Stimulated activated naive CD8-positive, alpha-beta T cell treated with anti-CD3 and anti-CD28 coated beads, Interleukin-15, amount 100 ng/mL, for 72 hours (primary cell): ENCODE results near the gene ASPN.
A peak's percentile ranks its signal among the peaks of the same experiment; 100 is the strongest.

Experiments
- ATAC-seq: fragments of 150-1000 bp; cut with Tn5 transposase; 2 replicates; pipeline ENCODE4 v1.10.0; 2021; ENCODE audit warnings: mild to moderate bottlenecking, moderate library complexity
- DNase-seq, 2 donors: peaks; one replicate each; pipeline ENCODE4 v3.0.0; 2021 to 2022
- H3K27ac Mint-ChIP-seq, 2 donors: one replicate each; pipeline ENCODE4 v1.8.0; 2022; ENCODE audit warnings: mild to moderate bottlenecking in 2 of 2, mixed read lengths in 2 of 2, moderate library complexity in 2 of 2
- H3K27me3 Mint-ChIP-seq: one replicate; pipeline ENCODE4 v1.8.0; 2022; ENCODE audit warnings: mixed read lengths
- H3K4me1 Mint-ChIP-seq: one replicate; pipeline ENCODE4 v1.8.0; 2022; ENCODE audit warnings: mild to moderate bottlenecking, mixed read lengths
- H3K4me3 Mint-ChIP-seq, 2 donors: one replicate each; pipeline ENCODE4 v1.8.0; 2022; ENCODE audit warnings: mild to moderate bottlenecking in 2 of 2, mixed read lengths in 2 of 2, moderate library complexity in 1 of 2
- H3K9me3 Mint-ChIP-seq, 2 donors: one replicate each; pipeline ENCODE4 v1.8.0; 2022; ENCODE audit warnings: mixed read lengths in 2 of 2

The ASPN gene

DNA sequence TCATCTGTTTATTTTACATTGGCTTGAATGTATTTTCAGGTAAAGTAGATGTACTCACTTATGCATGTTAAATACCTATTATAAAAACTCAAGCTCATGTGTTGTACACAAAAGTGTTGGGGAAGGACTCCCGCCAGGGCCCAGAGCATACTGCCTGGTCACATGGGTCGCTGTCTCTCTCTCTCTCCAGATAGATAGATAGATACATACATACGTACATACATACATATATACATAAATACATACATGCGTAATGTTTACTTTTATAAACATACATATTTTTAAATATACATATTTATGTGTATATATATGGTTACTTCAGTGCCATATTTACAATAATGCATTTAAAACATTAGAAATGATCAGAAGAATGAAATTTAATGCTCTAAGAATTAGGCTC lies 24.7 kb downstream of the ASPN start:
- DNase-seq: no peak
- no peaks in the 10 kb centered on the region for H3K9me3 Mint-ChIP-seq
- H3K4me1 Mint-ChIP-seq: no peaks in the 10 kb centered on the region
- H3K27ac Mint-ChIP-seq: no peak overlapping the region
- H3K27me3 Mint-ChIP-seq: peaks cover 5% of the 10 kb centered on the region
- H3K4me3 Mint-ChIP-seq: no peak overlapping the region
- ATAC-seq: no peak

DNA sequence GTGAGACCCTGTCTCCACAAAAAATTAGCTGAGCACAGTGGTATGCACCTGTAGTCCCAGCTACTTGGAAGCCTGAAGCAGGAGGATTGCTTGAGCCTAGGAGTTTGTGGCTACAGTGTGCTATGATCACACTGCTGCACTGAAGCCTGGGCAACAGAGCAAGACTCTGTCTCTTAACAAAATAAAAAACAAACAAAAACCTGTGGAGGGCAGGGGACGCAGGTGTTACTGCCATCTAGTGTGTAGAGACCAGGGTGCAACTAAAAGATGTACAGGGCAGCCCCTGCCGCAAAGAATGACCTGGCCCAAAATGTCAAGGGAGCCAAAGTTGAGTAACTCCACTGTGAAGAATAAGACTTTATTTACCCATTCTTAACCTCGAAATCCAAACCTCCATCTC lies 27.1 kb downstream of the ASPN start:
- Mint-ChIP-seq H3K27me3 (peaks cover 5% of the 10 kb centered on the region), H3K4me3 (no peak overlapping the region), H3K9me3 (no peaks in the 10 kb centered on the region), H3K4me1 (no peaks in the 10 kb centered on the region), H3K27ac (no peak overlapping the region)
- DNase-seq (no peak), ATAC-seq (no peak)

DNA sequence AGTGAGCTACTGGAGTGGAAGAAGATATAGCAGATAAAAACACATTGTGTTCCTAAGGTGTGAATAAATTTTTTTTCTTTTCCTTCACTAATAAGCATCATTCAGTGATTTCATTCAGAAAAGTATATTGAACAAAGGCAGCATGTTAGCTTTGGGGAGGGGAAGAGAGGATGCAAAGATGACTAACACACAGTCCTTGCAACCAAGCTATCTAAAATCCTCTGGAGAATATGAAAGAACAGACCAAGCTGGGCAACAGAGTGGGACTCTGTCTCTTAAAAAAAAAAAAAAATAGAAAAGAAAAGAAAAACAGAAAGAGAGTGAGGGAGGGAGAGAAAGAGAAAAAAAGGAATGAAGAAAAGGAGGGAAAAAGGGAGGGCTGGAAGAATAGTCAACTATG lies 35.8 kb downstream of the ASPN start:
- Mint-ChIP-seq H3K27ac (no peak overlapping the region), H3K27me3 (no peaks in the 10 kb centered on the region), H3K9me3 (no peaks in the 10 kb centered on the region), H3K4me1 (no peaks in the 10 kb centered on the region), H3K4me3 (no peak overlapping the region)
- no peak for ATAC-seq
- no peak for DNase-seq

DNA sequence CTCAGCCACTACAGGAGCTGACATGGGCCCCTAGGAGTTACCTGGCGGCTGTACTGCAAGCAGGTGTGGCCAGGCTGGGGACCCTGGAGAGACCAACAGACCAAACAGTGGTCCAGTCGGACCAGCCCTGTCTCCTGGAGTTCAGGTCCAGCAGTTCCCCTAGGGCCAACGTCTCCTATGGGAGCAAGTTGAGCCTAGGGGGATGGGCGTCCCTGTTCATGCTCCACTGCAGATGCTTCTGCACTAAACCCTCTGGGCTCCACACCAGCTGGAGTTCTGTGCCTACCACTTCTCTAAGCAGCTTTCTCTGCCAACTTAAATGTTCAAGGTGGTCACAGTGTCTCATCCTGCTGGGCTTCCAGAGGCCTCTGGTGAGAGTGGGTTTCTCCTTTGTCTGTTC lies 37.5 kb downstream of the ASPN start:
- ATAC-seq (no peak), DNase-seq (no peak)
- Mint-ChIP-seq H3K9me3 (no peaks in the 10 kb centered on the region), H3K4me3 (no peak overlapping the region), H3K4me1 (peaks cover 15% of the 10 kb centered on the region), H3K27me3 (no peaks in the 10 kb centered on the region), H3K27ac (no peak overlapping the region)

DNA sequence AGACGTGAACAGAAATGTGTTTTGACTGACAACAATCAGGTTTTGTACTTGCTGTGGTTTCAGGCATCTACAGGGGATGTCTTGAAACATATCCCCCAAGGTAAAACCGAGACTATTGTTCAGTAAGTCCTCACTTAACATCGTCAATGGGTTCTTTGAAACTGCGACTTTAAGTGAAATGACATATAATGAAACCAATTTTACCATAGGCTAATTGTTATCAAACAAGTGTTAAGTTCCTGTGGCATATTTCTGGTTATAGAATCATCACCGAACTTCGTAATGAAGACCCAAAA lies 41.6 kb downstream of the ASPN start:
- H3K9me3 Mint-ChIP-seq: no peaks in the 10 kb centered on the region
- DNase-seq (peak in 1 of 2 donors; percentile 25), ATAC-seq (peak; percentile 99)
- H3K27ac Mint-ChIP-seq: no peak overlapping the region
- peaks cover 18% of the 10 kb centered on the region for H3K4me1 Mint-ChIP-seq
- H3K27me3 Mint-ChIP-seq: no peaks in the 10 kb centered on the region
- peak overlapping the region in 1 of 2 donors; percentile 37 for H3K4me3 Mint-ChIP-seq

DNA sequence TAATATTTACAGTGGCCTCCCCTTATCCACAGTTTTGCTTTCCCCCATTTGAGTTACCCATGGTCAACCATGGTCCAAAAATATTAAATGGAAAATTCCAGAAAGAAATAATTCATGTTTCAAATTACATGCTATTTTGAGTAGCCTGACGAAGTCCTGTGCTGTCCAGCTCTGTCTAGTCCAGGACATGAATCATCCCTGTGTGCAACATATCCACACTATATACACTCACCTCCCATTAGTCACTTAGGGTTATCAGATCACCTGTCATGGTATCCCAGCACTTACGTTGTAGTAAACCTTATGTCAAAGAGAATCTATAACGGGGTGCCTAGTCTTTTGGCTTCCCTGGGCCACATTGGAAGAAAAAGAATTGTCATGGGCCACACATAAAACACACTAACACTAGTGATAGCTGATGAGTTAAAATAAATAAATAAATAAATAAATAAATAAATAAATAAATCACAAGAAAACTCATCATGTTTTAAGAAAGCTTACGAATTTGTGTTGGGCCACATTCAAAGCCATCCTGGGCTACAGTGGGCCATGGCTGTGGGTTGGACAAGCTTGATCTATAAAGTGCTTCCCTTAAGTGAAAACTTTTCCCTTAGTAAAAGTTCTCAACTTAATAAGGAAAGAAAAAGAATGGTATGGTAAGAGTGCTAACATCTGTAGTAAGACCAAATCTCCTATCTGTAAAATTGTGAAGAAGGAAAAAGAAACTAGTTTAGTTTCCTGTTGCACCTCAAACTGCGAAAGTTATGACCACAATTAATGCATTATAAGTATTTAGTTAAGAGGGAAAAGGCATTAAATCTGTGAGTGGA lies 42.2 kb downstream of the ASPN start:
- Mint-ChIP-seq H3K27me3 (no peaks in the 10 kb centered on the region), H3K27ac (no peak overlapping the region), H3K4me3 (peak overlapping the region; percentile 37 to 43), H3K9me3 (no peaks in the 10 kb centered on the region), H3K4me1 (peaks cover 18% of the 10 kb centered on the region)
- DNase-seq (no peak), ATAC-seq (no peak)

DNA sequence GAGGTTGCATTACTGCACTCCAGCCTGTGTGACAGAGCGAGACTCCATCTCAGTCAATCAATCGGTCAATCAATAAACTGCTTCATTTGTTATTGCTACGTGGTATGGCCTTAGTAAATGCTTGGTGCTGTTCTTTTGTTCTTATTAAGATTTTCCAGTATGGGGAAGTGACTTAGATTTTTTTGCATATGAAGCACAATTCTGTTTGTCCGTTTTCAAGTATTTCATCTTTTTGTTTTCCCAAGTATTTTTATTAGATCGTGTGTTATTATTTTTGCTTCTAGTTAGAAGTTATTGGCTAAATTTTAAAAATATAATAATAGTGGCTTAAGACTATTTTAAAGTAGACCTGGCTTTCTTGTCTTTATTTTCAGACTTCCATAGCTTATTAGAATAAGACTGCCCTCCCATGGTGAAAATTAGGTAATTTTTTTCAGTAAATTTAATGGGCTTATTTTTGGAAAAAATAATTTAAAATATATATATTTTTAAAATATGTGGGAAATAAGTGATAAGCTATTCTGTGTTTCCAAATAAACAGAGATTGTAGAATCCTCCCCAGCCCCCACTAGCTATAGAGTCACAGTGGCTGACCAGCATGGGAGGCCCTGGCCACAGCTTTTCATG lies 43.3 kb downstream of the ASPN start:
- Mint-ChIP-seq H3K27ac (no peak overlapping the region), H3K9me3 (no peaks in the 10 kb centered on the region), H3K4me3 (no peak overlapping the region), H3K4me1 (peaks cover 18% of the 10 kb centered on the region), H3K27me3 (no peaks in the 10 kb centered on the region)
- DNase-seq: no peak
- no peak for ATAC-seq

DNA sequence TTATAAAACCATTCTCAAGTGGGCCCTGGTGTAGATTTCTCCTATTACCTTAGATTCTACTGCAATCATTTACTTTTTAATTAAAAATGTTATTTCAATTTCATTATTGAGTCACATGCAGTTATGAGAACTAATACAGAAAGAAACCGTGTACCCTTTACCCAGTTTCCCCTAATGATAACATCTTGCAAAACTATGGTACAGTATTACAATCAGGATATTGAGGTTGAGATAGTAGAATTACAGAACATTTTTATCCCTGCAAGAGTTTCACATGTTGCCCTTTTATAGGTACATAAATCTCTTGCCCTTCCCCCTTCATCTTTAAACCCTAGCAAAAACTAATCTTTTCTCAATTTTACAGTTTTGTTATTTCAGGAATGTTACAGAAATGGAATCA lies 47.0 kb downstream of the ASPN start:
- Mint-ChIP-seq H3K27me3 (no peaks in the 10 kb centered on the region), H3K4me3 (no peak overlapping the region), H3K9me3 (no peaks in the 10 kb centered on the region), H3K4me1 (peaks cover 6% of the 10 kb centered on the region), H3K27ac (no peak overlapping the region)
- ATAC-seq (no peak), DNase-seq (no peak)

DNA sequence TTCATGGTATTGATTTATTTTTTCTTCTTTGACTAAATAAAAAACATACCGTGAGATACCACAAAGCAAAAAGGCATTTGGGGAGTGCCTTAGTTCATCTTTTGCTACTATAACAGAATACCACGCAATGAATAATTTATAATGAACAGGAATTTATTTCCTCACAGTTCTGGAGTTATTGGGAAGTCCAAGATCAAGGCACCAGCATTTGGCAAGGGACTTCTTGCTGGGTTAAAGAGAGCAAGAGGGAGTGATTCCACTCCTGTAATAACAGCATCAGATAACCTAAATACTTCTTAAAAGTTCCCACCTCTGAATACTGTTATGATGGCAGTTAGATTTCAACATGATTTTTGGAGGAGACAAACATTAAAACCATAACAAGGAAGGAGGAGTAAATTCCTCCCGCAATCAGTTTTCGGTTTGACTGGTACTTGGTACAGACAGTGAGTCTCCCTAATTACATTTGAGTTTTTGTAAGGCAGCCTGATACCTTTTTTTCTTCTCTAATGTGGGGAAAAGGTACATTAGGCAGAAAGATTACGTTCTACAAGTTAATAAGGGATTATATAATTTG lies 49.2 kb downstream of the ASPN start:
- Mint-ChIP-seq H3K27ac (no peak overlapping the region), H3K27me3 (no peaks in the 10 kb centered on the region), H3K9me3 (no peaks in the 10 kb centered on the region), H3K4me1 (no peaks in the 10 kb centered on the region), H3K4me3 (no peak overlapping the region)
- DNase-seq: no peak
- ATAC-seq: no peak

DNA sequence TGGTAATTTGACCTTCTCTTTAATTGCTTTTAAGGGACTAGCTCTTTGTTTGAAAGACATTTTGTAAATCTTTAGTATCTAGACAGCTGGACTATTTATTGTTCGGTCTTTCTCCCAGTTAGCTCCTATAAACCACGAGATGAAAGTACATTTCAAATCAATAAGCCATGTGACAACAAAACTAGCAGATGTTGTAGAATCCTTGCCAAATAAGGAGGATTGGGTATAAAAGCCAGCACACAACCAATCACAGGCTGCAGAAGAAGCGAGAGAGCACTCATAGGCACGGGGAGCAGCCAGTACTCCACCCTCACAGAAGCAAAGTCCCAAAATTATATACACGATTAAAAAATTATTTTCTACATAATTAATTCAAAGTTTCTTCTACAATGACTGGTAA lies 50.0 kb downstream of the ASPN start:
- ATAC-seq (no peak), DNase-seq (no peak)
- Mint-ChIP-seq H3K4me1 (no peaks in the 10 kb centered on the region), H3K4me3 (no peak overlapping the region), H3K27ac (no peak overlapping the region), H3K27me3 (no peaks in the 10 kb centered on the region), H3K9me3 (no peaks in the 10 kb centered on the region)

DNA sequence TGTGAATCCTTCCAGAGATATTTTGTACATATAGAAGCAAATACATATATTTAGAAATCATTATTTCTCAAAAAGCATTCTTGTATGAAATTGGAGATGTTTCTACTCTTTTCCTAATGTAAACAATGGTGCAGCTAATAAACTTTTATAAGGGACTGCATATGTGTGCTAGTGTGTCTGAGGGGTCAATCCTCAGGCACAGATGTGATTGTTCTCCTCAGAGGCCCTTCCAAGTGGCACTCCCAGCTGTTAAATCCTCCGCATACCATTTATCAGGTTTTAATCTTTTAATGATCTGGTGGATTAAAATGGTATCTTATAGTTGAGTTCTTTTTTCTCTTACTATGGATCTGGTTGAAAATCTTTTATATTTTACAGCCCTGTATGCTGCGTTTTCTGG lies 52.5 kb downstream of the ASPN start:
- DNase-seq: no peak
- ATAC-seq: no peak
- Mint-ChIP-seq H3K4me3 (no peak overlapping the region), H3K9me3 (no peaks in the 10 kb centered on the region), H3K4me1 (no peaks in the 10 kb centered on the region), H3K27ac (no peak overlapping the region), H3K27me3 (no peaks in the 10 kb centered on the region)

DNA sequence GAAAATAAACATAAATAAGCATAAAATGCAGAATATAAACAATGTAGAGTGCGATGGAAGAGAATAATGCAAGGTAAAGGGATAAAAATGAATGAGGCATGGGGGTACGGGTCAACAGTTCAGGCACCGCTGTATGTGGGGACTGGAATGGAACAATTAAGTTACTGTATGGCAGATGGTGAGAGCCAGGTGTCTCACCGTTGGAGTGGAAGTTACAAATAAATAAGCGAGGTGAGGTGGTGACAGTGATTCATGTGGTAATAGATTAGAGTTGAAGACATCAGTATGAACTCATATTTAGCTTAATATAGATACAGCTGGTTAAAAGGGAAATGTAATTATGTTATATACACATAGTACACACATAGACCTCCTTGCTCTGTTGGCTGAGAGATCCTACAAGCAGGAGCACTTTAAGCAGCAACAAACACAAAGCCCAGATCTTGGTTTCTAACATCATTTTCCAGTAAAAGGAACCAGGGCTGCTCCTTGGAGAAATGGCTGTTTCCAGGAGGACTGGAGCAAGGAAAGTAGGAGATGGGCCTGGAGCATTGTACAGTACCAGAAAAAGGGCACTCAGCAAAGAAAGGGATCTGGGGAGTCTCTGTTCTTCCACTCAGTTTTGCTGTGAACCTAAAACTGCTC lies 55.7 kb downstream of the ASPN start:
- no peaks in the 10 kb centered on the region for H3K27me3 Mint-ChIP-seq

DNA sequence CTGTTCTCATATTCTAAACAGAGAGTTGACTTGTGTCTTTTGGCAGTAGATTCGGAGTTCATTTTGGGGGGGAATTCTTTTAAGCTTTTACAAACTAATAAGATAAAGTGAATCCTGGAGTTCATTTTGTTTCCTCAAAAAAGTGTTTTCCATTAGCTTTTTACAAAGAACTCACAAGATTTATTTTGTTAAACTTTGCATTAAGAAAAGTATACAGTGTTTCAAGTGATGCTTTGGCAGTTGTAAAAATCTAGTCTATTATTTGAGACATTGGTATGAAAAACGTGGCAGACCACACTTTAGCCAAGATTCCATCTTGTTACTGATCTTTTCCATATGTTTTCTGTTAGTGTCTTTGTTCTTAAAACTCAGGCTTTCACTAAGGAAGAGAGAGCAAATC lies 56.8 kb downstream of the ASPN start:
- H3K4me1 Mint-ChIP-seq: no peaks in the 10 kb centered on the region
- ATAC-seq: no peak
- no peak overlapping the region for H3K27ac Mint-ChIP-seq

More for the DNA sequence above, 55.7 kb downstream of the ASPN start:
- no peak for ATAC-seq
- H3K9me3 Mint-ChIP-seq: no peaks in the 10 kb centered on the region
- DNase-seq: no peak
- peak overlapping the region in 1 of 2 donors; percentile 59 for H3K27ac Mint-ChIP-seq
- no peaks in the 10 kb centered on the region for H3K4me1 Mint-ChIP-seq
- H3K4me3 Mint-ChIP-seq: no peak overlapping the region

DNA sequence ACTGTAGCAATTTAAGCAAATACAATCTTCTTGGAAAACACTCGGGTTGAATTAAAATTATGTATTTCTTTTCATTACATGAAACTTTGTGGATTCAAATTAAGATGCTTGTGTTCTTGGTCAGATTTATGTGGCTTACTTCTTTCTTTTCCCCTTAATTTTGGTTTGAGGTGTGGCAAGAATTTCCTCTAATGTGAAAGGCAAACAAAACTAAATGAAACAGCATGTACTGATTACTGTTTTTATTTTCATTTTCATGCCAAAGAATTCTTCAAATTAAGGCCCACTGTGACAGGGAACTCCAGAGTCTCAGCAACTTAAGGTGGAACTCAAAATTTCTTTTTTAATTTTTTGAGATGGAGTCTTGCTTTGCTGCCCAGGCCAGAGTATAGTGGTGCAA lies 58.0 kb downstream of the ASPN start, which contains the start of gene OMD:
Gene OMD, minus strand, starts transcription at position 132 of the 400 bp plus-strand sequence. CDS start 6,913 bp downstream, outside the sequence.
- no peak for DNase-seq
- Mint-ChIP-seq H3K9me3 (no peaks in the 10 kb centered on the region), H3K27me3 (no peaks in the 10 kb centered on the region), H3K27ac (no peak within 1 kb of the TSS), H3K4me1 (no peaks in the 10 kb centered on the region), H3K4me3 (no peak within 1 kb of the TSS)
- no peak for ATAC-seq

More for the DNA sequence above, 56.8 kb downstream of the ASPN start:
- H3K4me3 Mint-ChIP-seq: no peak overlapping the region
- no peaks in the 10 kb centered on the region for H3K27me3 Mint-ChIP-seq
- H3K9me3 Mint-ChIP-seq: no peaks in the 10 kb centered on the region
- DNase-seq: no peak

DNA sequence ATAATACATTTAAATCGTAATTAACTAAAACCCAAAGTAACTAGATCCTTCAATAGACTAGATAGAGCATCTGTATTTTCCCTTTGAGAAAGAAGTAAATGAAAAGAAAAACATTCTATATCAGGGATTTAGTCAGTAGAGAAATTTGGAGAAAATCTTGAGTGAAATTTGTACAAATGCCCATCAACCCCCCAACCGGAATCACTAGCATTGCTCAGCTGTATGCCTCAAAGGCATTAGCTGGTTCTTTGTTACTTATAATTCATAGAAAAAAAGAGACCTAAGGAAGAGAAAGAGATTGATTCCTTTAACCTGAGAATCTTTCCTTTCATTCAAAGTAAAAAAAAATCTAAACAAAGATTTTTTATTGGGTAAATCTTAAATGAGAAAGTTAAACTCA lies 58.7 kb downstream of the ASPN start:
- no peaks in the 10 kb centered on the region for H3K4me1 Mint-ChIP-seq

More for the DNA sequence above, 58.7 kb downstream of the ASPN start:
- ATAC-seq: no peak
- Mint-ChIP-seq H3K27ac (no peak overlapping the region), H3K27me3 (no peaks in the 10 kb centered on the region), H3K9me3 (no peaks in the 10 kb centered on the region), H3K4me3 (no peak overlapping the region)
- DNase-seq: no peak
